Measurements from ENCODE around the gene MSH5.

MSH5 gene

DNA sequence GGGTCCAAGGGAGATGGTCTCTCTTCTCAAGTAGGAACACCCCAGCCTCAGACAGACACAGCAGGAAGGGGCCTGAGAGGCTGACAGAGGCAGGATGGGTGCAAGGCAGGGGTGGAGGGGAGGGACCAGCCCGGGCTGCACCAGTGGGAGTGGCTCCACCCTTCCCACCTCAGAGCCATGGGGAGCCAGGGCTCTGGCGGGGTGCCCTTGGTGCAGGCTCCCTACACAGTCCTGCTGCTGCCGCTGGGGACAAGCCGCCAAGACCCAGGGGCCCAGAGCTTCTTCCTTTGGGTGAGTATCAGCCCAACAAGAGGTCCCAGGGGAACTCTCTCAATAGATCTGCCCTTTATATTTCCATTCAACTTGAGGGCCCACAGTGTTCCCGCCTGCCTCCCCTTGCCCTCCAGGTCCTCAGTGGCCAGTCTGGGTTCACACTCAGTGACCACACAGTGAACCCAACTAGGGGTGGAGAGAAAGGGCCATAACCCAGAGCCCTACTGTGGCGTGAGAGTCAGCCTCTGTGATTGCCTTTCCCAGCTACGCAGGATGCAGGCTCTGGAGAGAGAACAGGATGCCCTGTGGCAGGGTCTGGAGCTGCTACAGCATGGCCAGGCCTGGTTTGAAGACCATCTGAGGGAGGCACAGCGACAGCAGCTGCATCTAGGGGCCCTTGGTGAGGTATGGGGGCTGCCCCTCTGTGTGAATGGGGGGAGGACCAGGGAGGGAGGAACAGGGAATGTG lies 23.2 kb downstream of the MSH5 start:
- DNase-seq = no peak

GRCh38 chr6:31763619-31763940 lies 23.8 kb downstream of the MSH5 start:
- no peak for DNase-seq

GRCh38 chr6:31764198-31764597 lies 24.4 kb downstream of the MSH5 start:
- no peak for DNase-seq

DNA sequence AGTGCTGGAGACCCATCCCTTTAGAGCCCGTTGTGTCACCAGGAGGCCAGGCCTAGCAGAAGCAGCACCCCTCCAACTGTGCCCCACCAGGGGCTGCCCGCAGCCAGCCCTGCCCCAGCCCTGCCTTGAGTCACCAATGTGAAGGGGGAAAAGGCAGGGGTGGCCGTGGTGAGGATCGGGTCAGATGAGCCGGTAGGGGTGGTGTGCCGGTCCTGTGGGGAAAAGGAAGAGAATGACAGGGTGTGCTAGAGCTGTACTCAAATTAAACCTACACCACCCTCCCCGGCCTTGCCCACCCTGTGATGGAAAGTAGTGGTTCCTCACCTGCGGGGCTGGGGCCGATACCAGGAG lies 25.7 kb downstream of the MSH5 start:
- no peak for DNase-seq

DNA sequence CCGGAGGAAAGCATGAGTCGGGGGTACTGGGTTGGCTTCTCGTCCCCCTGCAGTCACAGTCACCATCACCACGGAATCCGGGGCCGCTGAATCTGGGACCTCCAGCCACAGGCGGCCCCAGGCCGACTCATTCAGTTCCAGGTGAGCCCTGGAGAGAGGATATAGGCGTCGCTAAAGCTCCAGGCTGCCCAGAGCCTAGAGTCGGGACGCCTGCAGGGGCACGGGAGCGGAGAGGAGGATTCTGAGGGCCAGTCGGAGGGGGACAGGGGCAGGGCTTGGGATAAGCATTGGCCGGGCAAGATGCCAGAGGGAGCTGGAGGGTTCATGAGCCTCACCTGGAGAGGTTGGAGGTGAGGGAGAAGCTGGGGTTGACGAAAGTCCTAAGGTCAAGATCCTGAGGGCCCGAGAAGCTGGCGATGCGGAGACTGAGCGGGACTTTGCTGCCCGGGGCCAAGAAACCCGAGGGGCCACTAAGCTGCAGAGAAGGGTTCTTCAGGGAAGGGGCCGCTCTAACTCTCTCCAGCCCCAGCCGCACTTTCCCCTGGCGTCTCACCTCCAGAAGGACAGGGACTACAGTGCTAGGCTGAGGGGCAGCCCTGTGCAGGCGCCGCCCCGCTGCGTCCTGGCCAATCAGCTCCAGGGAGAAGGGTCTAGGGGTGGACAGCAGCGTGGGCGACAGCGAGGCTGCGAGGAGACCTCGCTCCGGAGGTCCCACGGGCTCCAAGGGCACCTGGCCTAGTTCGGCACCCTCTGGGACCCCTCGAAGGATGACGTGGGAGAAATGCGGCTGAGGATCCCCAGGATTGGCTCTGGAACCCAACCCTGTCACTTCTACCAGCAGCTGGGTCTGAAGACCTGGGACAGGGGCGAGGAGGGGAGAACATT lies 26.3 kb downstream of the MSH5 start:
- DNase-seq = no peak

GRCh38 chr6:31767096-31767645 lies 27.4 kb downstream of the MSH5 start:
- DNase-seq = no peak

DNA sequence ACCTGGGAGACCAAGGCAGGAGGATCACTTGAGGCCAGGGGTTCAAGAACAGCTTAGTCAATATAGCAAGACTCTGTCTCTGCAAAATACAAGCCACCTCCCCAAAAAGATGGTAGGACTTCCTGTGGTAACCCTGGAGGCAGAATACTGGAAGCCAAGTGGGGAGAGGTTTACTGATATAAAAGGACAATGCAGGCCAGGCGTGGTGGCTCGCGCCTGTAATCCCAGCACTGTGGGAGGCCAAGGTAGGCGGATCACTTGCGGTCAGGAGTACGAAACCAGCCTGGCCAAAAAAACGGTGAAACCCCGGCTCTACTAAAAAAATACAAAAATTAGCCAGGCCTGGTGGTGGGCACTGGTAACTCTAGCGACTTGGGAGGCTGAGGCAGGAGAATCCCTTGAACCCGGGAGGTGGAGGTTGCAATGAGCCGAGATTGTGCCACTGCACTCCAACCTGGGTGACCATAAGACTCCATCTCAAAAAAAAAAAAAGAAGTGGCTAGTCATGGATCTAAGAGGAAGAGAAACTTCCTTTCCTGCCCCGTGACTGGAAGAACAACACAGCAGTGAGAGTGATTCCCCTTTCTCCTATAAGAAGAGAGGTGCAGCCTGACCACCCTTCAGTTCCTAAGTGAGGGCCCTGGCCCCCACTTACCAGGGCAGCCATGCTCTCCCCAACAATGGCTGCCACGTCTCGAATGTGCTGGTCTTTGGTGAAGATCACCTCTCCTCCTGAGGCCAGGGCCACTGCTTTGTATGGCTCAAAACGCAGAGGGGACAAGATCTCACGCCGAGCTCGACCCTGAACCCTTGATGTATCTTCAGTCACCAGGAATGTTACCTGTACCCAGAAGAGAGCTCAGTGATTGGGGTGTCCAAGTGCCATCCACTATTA lies 28.8 kb downstream of the MSH5 start:
- no peak for DNase-seq

- peak; percentile 26 to 36 for DNase-seq
Measured at GRCh38 chr6:31769684-31770371, 30.0 kb downstream of the MSH5 start.

DNA sequence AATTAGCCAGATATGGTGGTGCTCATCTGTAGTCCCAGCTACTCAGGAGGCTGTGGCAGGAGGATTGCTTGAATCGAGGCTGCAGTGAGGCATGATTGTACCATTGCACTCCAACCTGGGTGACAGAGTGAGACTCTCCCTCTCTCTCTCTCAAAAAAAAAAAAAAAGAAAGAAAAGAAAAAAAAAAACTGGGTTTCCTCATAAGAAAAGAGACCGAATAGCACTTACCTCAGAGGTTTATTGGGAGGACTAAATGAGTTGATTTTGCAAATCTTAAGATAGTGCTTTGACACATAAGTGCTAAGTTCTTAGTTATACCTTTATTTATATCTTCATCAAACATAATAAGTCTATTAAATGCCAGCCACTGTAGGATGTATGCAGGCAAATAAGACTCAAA lies 31.1 kb downstream of the MSH5 start:
- no peak for DNase-seq

- no peak for DNase-seq
Measured at GRCh38 chr6:31771992-31772358, 32.2 kb downstream of the MSH5 start.

DNA sequence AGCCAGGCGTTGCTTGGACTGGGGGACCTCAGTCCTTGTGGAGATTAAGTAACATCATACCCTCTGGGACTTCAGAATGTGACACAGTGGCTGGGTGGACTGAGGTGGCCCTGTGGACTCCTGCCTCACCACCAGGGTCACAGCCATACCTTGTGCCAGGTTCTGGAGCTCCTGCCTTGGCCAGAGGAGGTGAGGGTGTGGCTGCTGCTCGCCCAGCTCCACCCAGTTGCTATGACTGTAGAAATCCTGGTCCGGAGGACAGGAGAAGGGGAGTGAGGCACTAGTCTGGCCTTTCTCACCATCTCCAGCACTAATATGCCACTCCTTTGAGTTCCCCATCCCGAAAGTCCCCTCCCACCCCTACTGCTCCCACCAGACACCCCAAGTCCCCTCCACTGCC lies 35.4 kb downstream of the MSH5 start:
- no peak for DNase-seq

DNA sequence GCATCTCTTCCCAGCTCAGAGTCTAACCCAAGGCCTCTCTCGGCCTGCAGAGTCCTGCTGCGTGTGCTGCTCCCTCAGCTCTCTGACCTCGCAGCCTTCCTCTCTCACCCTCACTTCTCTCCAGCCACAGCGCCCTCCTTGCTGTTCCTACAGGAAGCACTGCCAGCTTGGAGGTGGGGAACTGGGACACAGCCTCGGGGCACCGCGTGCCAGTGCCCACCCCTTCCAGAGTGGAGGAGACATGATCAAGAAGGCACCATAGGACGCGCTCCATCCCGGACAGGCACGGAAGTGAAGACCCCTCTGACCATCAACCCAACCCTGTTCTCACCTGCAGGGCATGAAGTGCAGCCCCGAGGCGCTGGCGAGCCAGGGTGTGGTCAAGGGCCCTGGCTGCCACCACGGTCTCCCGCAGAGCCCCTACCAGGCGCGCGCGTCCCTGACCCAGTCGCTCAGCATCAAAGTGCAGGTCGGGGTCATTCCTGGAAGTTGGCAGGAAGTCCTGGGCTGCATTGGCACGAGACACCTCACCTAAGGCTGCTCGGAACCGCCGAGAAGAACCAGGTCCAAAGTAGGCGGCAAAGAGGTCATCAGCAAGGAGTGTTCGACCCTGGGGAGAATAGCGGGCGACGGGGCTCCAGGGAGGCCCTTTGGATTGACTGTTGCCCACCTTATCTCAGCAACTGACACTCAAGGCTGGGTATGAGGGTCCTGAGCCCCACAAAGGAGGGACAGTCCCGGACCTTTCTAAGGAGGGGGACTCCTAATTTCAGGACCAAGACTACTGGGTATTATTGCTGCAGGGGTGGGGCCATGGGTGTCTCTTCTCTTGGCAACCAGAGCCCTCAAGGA lies 36.1 kb downstream of the MSH5 start:
- no peak for DNase-seq

DNA sequence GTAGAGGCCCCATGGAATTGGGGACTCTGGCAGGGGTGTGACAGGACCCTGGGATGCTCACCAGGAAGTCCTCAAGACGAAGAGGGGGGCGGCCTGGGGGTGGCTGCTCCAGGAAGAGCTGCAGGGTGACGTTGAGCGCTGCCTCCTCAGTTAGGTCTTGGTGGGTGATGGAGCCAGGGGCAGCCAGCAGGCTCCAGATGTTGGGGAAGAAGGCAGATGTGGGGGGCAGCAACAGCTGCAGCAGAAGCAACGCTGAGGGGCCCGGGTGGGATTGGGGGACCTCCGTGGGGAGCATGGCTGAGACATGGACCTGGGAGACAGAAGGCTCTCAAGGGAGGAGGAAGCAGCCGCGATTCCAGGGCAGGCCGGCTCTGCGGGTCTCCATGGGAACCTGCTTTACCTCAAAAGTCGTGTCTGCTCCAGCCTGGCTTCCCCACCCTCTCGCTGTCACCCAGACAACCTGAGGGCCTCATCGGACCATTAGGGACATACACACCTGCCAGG lies 36.7 kb downstream of the MSH5 start:
- no peak for DNase-seq

DNA sequence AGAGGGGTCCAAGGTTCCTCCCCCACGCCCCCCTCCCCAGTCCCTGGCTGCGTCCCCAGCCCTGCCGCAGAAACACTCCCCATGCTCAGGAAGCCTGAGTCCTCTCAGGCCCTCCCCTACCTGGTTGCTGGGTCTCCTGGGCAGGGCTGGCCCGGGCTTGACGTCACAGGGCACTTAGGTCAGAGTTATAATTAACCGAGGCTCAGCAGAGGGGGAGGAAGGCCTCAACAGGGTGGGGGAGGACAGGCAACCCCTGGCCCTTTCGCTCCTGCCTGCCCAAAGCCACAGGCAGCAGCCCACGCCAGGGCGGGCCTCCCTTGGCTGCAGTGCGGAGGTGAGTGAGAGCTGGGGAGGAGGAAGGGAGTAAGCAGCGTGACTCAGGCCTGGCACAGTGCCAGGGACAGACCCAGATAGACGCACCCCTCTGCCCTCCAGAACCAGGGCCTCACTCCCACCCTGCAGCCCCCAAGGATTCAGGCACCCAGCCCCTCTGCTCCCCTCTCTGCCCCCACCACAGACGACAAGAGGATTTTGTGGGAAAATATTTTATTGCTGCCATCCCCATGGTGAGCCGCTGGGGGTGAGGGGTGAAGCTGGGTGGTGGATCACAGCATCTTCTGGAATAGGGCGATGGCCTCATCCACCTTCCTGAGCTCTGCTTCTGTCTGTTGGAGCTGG lies 37.3 kb downstream of the MSH5 start, which contains the start of gene VWA7:
Gene VWA7, minus strand, starts transcription at position 340 of the 678 bp plus-strand sequence. CDS start 549 bp downstream, outside the sequence.
- peak; percentile 37 to 40 for DNase-seq

DNA sequence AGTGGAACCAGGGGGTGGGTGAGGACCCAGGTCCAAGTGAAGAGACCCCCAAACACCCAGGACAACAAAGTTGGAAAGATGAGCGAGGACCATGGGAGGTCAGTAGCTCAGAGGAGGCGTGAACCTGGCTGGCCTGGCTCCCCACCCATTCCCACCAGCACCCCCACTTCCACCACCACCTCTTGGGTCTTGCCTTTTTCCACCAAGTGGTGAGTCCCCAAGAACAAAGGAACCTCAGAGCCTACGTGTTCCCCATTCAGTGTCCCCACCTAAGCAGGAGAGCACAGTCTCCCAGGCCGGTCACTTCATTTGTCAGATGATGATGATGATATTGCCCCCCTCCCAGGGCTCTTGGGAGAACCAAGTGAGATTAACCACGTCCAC lies 37.9 kb downstream of the MSH5 start:
- DNase-seq = no peak

DNA sequence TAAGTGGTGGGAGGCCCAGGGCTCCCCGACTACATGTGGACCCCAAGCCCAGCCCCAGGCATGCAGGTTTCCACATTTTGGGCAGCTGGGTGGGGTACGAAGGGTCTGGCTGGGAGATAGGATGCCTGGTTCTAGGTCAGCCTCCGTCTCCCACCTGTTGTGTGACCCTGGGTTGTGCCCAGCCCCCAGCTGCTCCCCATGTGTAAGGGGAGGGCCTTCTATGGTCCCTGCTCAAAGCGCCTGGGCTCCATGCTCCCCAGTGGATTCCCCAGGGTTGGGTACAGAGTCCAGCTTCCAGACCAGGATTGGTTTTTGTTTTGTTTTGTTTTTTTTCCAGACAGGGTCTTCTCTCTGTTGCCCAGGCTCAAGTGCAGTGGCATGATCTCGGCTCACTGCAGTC lies 38.4 kb downstream of the MSH5 start:
- DNase-seq = no peak

GRCh38 chr6:31778999-31779885 lies 39.4 kb downstream of the MSH5 start:
- no peak for DNase-seq

DNA sequence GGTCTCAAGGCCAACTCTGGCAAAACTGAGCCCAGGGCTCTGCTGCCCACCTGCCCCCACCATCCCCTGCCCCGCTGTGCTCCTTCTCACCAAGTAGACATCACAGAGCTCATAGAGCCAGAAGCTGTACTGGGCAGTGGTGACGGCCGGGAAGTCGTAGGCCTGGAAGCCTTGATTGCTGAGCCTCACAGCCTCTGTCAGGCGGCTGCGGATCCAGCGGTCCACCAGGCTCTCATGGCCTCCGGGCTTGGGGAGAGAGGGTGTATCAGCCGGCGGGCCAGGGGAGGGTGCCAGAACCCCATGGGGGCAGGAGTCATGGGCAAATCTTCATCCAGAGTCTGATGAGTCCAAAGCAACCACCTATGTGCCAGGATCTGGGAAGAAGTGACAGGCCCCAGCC lies 40.1 kb downstream of the MSH5 start:
- DNase-seq = no peak

DNA sequence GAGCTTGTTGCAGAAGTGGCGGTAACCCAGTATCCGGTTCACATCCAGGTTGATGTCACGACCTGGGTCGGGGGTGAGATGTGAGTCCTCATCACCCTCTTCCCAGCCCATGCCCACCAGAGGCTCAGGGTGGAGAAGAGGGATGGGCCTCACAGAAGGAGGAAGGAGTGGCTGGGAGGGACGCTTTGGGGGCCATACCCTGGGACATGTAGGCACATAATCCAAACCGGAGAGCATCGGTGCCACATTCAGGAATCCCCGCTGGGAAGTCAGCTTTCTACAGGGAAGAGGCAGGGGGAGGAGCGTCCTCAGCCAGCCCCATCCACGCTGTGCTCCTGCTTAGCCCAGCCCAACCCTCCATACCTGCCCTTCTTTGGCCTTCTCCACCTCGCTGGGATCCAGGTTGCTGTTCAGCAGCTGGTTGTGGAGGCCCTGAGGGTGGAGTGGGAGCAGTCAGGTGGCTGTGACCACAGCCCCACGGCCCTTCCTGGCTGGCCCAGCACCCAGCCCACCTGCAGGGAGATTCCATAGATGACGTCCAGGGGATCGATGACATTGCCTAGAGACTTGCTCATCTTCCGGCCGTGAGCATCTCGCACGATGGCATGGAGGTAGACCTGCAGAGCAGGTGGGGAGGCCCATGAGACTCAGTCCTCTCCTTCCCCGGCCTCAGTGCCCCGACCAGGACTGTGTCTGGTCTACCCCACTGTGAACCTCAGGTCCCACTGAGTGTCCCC lies 40.9 kb downstream of the MSH5 start:
- DNase-seq = no peak
